Large intestine (tissue), 3 donors: ENCODE measurements around the gene SLC25A2. TPM values are rescaled to one million over a fixed set of nuclear protein-coding genes. Genes with fewer than 3 reads are reported as not detected.
A peak's percentile ranks its signal among the peaks of the same experiment; 100 is the strongest.
"Not testable (repeated sequence)": the region's sequence is repeated elsewhere in the genome, so short reads cannot be mapped to it uniquely, and the experiment has no call there.

Source experiments
- DNase-seq, 2 donors: peaks; one replicate each; pipeline versions ENCODE4 v3.0.0 to v3.0.0-alpha.2; 2013
- H3K27ac ChIP-seq: one replicate; pipeline ENCODE4 v1.5.1; 2013; ENCODE audit warnings: low read length
- H3K27me3 ChIP-seq: 2 replicates; pipeline ENCODE4 v1.6.1; 2013; ENCODE audit warnings: low read length; ENCODE audit not compliant: control insufficient read depth, insufficient read depth
- H3K36me3 ChIP-seq: 2 replicates; pipeline ENCODE4 v1.6.1; 2013; ENCODE audit warnings: low read length; ENCODE audit not compliant: control insufficient read depth, insufficient read depth
- H3K4me1 ChIP-seq: one replicate; pipeline ENCODE4 v1.6.1; 2013; ENCODE audit warnings: low read length; ENCODE audit not compliant: control insufficient read depth, insufficient read depth
- H3K4me3 ChIP-seq: one replicate; pipeline ENCODE4 v1.5.1; 2013; ENCODE audit warnings: low read length
- H3K9me3 ChIP-seq: one replicate; pipeline ENCODE4 v1.6.1; 2013; ENCODE audit warnings: mild to moderate bottlenecking, low read depth, low read length, moderate library complexity; ENCODE audit not compliant: control insufficient read depth
- WGBS: methylation state at CpG from one replicate; pipeline ENCODE4 v1.1.5; 2013; ENCODE audit warnings: low lambda C conversion rate; ENCODE audit not compliant: insufficient coverage; 5-methylcytosine and 5-hydroxymethylcytosine counted together
- polyA plus RNA-seq: library from polyadenylated mRNA; unstranded; fragments of 120-200 nt; gene quantifications from one replicate; pipeline ENCODE4 v1.2.1, GENCODE V29; 2013

SLC25A2 gene
- polyA plus RNA-seq, 1 donor, result 0.04 TPM

- no CpG with 5 or more reads among the region's 27 CpGs for WGBS
- peaks cover 30% of the 10 kb centered on the region for H3K27me3 ChIP-seq
- H3K9me3 ChIP-seq, result peaks cover 20% of the 10 kb centered on the region
- no peaks in the 10 kb centered on the region for H3K4me1 ChIP-seq
- H3K36me3 ChIP-seq, result no peaks in the 10 kb centered on the region
- DNase-seq, result no peak
- H3K4me3 ChIP-seq, result peak within 1 kb of the TSS; percentile 10
- H3K27ac ChIP-seq, result no peak within 1 kb of the TSS
Observed at GRCh38 chr5:141338538-141339306, 34.9 kb upstream of the SLC25A2 start, which contains the start of gene PCDHGA2. PCDHGA2 (plus strand) TSS chr5:141338760.

- H3K4me3 ChIP-seq, H3K36me3 ChIP-seq, H3K4me1 ChIP-seq, H3K27ac ChIP-seq, DNase-seq: not testable (repeated sequence)
- no CpG with 5 or more reads among the region's 39 CpGs for WGBS
- Histone ChIP-seq H3K9me3 (peaks cover 21% of the 10 kb centered on the region), H3K27me3 (peaks cover 15% of the 10 kb centered on the region)
Observed at GRCh38 chr5:141332571-141332970, 28.7 kb upstream of the SLC25A2 start.

DNA sequence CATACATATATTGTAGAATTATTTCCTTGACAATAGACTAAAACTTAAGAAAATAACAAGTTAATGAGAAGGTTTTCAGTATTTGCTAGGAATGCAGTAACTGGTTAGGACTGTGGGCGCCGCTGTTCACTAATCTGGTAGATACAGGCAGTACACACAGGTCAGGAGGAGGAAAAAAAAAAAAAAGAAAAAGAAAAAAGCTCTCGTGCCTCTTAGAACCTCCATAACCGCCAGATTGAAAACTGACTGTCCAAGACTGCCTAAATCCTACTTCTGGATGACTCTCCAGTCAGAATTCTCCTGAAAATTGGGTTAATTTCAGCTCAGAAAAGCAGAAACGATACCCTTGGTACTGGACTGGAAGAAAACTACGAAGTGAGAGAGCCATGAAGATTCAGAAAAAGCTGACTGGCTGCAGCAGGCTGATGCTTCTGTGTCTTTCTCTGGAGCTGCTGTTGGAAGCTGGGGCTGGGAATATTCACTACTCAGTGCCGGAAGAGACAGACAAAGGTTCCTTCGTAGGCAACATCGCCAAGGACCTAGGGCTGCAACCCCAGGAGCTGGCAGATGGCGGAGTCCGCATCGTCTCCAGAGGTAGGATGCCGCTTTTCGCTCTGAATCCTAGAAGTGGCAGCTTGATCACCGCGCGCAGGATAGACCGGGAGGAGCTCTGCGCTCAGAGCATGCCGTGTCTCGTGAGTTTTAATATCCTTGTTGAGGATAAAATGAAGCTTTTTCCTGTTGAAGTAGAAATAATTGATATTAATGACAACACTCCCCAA is 26.6 kb upstream of the SLC25A2 start, which contains the start of gene PCDHGA1:
TSS of gene PCDHGA1 (plus strand) at position 216 of the 782 bp plus-strand sequence.
- Histone ChIP-seq H3K9me3 (peaks cover 23% of the 10 kb centered on the region), H3K4me1 (no peaks in the 10 kb centered on the region), H3K27me3 (peaks cover 23% of the 10 kb centered on the region), H3K27ac (no peak within 1 kb of the TSS), H3K4me3 (no peak within 1 kb of the TSS), H3K36me3 (no peaks in the 10 kb centered on the region)
- whole genome bisulfite sequencing, result 16% methylated on average over 3 of the region's 21 CpGs
- DNase-seq, result no peak

GRCh38 chr5:141328231-141328630 is 24.4 kb upstream of the SLC25A2 start:
- Histone ChIP-seq H3K27ac (no peak overlapping the region), H3K4me1 (no peaks in the 10 kb centered on the region), H3K36me3 (no peaks in the 10 kb centered on the region), H3K9me3 (peaks cover 21% of the 10 kb centered on the region), H3K27me3 (peaks cover 16% of the 10 kb centered on the region), H3K4me3 (no peak overlapping the region)
- no CpG with 5 or more reads among the region's 8 CpGs for WGBS
- DNase-seq, result no peak

DNA sequence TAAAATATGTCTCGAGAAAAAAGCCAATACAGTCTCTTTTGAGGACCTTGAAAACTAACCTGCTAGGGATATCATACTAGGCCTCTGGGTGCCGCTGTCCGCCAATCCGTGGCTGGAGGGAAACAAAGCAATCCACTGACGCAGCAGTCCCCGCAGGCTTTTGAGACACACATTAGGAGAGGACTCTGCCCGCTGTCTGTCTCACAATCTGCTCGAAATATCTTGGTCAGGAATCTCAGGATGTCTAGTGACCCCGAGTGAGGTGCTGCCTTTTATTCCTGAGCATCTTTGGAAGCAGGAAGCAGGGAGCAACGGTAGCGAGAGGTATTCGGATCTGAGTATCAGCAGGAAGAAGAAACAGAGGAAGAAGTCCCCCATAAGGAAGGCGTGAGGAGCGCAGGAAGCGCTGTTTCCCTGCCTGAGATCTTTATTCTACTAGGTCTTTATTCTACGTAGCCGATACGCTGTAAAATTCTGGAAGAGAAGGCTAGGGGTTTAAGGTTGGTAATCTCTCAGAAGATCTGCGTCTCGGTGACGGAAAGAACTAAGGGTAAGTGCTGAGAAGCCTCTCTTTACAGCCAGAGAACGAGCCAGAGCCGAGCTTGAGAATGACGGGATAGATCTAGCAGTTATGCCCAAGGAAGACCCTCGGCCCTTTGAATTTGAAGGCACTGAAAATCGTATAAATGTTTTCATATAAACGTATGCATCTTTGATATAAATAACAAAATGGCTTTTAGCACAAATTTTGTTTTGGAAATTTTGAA is 22.4 kb upstream of the SLC25A2 start:
- no peaks in the 10 kb centered on the region for H3K4me1 ChIP-seq
- H3K4me3 ChIP-seq, result no peak overlapping the region
- H3K27ac ChIP-seq, result no peak overlapping the region
- H3K27me3 ChIP-seq, result peaks cover 10% of the 10 kb centered on the region
- peaks cover 19% of the 10 kb centered on the region for H3K9me3 ChIP-seq
- peak in 1 of 2 donors; percentile 24 for DNase-seq
- 30% methylated on average over 6 of the region's 27 CpGs for WGBS
- no peaks in the 10 kb centered on the region for H3K36me3 ChIP-seq

DNA sequence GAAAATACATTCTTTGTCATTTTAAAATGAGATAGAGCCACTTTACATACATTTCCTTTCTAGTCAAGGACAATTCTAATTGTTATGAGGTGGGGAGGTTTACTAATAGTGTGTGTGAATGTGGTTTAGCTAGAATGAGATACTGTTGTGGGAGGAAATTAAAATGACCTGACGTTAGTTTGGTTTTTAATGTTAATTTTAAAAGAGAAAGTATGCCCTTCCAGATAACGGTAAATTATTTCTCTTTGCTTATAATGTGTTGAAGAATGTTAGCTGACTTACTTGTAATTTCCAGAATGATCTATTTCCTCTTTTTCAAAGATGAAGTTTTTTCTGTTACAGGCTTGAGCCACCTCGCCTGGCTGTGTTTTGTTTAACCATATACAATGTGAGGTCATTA is 18.4 kb upstream of the SLC25A2 start:
- WGBS, result 94% methylated on average over 2 of the region's 3 CpGs
- Histone ChIP-seq H3K27me3 (peaks cover 8% of the 10 kb centered on the region), H3K36me3 (peaks cover 8% of the 10 kb centered on the region), H3K4me3 (no peak overlapping the region), H3K27ac (no peak overlapping the region), H3K4me1 (peaks cover 3% of the 10 kb centered on the region), H3K9me3 (peaks cover 45% of the 10 kb centered on the region)
- no peak for DNase-seq

DNA sequence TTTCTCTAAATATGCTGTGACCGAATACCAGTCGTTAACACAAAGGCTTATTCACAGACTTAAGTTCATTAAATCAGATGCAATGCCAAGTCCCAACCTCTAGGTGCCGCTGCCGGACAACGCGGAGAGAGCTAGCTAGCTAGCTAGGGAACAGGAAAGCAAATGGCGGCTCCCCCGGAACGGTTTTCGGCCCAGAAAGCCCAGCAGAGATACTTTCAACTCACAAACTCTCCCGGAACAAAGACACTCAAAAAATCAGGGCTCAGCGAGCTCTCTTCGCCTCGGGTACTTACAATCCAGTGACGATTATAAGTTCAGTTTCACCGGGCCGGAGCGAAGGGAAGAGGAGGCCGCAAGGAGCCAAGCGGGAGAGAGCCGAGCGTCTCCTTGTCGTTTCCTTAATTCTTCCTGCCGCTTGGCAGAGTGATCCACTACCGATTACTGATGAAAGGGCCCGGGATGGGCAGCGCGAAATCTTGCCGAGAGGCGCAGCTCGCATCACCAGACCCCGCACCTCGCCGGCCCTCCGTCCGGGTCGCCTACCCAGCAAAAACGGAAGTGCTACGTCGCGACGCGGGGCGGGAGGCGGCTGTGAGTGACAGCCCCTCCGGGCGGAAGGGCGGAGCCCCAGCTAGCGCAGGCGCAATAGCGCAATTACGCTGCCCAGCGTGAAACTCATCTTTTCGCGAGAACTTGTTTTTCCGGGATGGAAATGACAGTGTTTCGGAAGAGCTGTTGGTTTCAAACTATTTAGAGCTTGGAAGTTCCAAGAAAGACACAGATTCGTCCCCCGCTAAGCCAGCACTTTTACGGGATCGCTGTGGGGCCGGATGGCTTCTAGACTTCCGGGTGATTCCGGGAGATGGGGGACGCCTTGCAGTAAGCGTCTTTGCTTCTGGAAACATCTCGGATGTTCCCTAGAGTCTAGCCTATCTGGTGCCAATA is 16.6 kb upstream of the SLC25A2 start, which contains the start of gene TAF7:
TSS of gene TAF7 (minus strand) at position 560 of the 945 bp plus-strand sequence. CDS start 740 bp downstream, outside the sequence.
- H3K4me1 ChIP-seq, result peaks cover 3% of the 10 kb centered on the region
- no peaks in the 10 kb centered on the region for H3K27me3 ChIP-seq
- peak within 1 kb of the TSS; percentile 96 for H3K27ac ChIP-seq
- H3K36me3 ChIP-seq, result peaks cover 8% of the 10 kb centered on the region
- H3K4me3 ChIP-seq, result peak within 1 kb of the TSS; percentile 89
- WGBS, result no CpG with 5 or more reads among the region's 67 CpGs
- peaks cover 59% of the 10 kb centered on the region for H3K9me3 ChIP-seq
- DNase-seq, result peak; percentile 93 to 94

GRCh38 chr5:141319699-141320098 is 15.8 kb upstream of the SLC25A2 start:
- 29% methylated on average over 1 of the region's 5 CpGs for WGBS
- no peak overlapping the region for H3K27ac ChIP-seq

GRCh38 chr5:141319202-141319601 is 15.4 kb upstream of the SLC25A2 start:
- H3K9me3 ChIP-seq, result peaks cover 56% of the 10 kb centered on the region
- peaks cover 3% of the 10 kb centered on the region for H3K4me1 ChIP-seq
- peaks cover 8% of the 10 kb centered on the region for H3K36me3 ChIP-seq
- no peak overlapping the region for H3K4me3 ChIP-seq
- DNase-seq, result no peak
- WGBS, result 89% methylated on average over 3 of the region's 6 CpGs
- no peaks in the 10 kb centered on the region for H3K27me3 ChIP-seq
- no peak overlapping the region for H3K27ac ChIP-seq

More at GRCh38 chr5:141319699-141320098, 15.8 kb upstream of the SLC25A2 start:
- peaks cover 3% of the 10 kb centered on the region for H3K4me1 ChIP-seq
- H3K27me3 ChIP-seq, result no peaks in the 10 kb centered on the region
- DNase-seq, result no peak
- H3K36me3 ChIP-seq, result peaks cover 8% of the 10 kb centered on the region
- peak overlapping the region; percentile 89 for H3K4me3 ChIP-seq
- H3K9me3 ChIP-seq, result peaks cover 56% of the 10 kb centered on the region
